Esophagus muscularis mucosa (tissue), 4 donors: ENCODE measurements around the gene KIF18B. TPM values are rescaled to one million over a fixed set of nuclear protein-coding genes. Genes with fewer than 3 reads are reported as not detected.

Source experiments
- DNase-seq: peaks from one replicate; pipeline ENCODE4 v3.0.0-alpha.2; 2017; ENCODE audit errors: extremely low spot score
- H3K27ac ChIP-seq, 4 donors: fragments of 200-600 bp; sonication (generic); replicated peaks in 1 of 4; 1 replicate in 3 of 4; 2 replicates in 1 of 4; pipeline ENCODE4 v1.5.1; 2016 to 2019; ENCODE audit warnings: mild to moderate bottlenecking in 1 of 4
- H3K27me3 ChIP-seq, 4 donors: fragments of 200-600 bp; sonication (generic); one replicate each; pipeline versions ENCODE4 v1.5.1 to v1.6.0; 2016 to 2019
- H3K36me3 ChIP-seq, 4 donors: fragments of 200-600 bp; sonication (generic); one replicate each; pipeline ENCODE4 v1.5.1; 2016 to 2019
- H3K4me1 ChIP-seq, 4 donors: fragments of 200-600 bp; sonication (generic); one replicate each; pipeline ENCODE4 v1.5.1; 2016 to 2019
- H3K4me3 ChIP-seq, 4 donors: fragments of 200-600 bp; sonication (generic); 1 replicate in 2 of 4; 2 replicates in 2 of 4; pipeline ENCODE4 v1.5.1; 2016 to 2019; ENCODE audit warnings: mild to moderate bottlenecking in 4 of 4, moderate library complexity in 1 of 4
- H3K9me3 ChIP-seq, 4 donors: fragments of 200-600 bp; sonication (generic); 1 replicate in 3 of 4; 2 replicates in 1 of 4; pipeline ENCODE4 v1.5.1; 2016 to 2019
- EP300 ChIP-seq: sonication (generic); formaldehyde crosslinking; IDR thresholded peaks from one replicate; pipeline ENCODE4 v1.6.1; 2017; ENCODE audit warnings: antibody characterized with exemption
- POLR2A ChIP-seq: fragments of 450-650 bp; IDR thresholded peaks from one replicate; pipeline ENCODE4 v1.6.1; 2017; ENCODE audit warnings: antibody characterized with exemption, moderate library complexity, mild to moderate bottlenecking, low read depth
- POLR2AphosphoS5 ChIP-seq, 2 donors: sonication (generic); formaldehyde crosslinking; IDR thresholded peaks; one replicate each; pipeline ENCODE4 v1.6.1; 2017; ENCODE audit warnings: antibody characterized with exemption in 2 of 2
- WGBS: methylation state at CpG from one replicate; pipeline ENCODE4 v1.1.5; 2018; 5-methylcytosine and 5-hydroxymethylcytosine counted together
- intact Hi-C: fragments of 100-400 bp; cut with DNase I; formaldehyde crosslinking; loops from one replicate; pipeline ENCODE4 v1.15.1; 2023
- total RNA-seq, 4 donors: library from RNA; depleted of rRNA; stranded (reverse); fragments of >200 nt; gene quantifications; one replicate each; pipeline versions ENCODE4 v1.1.0 to v1.2.1, GENCODE V29; 2016
- TF ChIP-seq, protein P1 (sequence below), 3 experiments: fragments of 200-600 bp in 2 of 3; fragments of 450-650 bp in 1 of 3; sonication (generic) in 2 of 3; IDR thresholded peaks; one replicate each; pipeline ENCODE4 v1.5.1; 2017 to 2019; ENCODE audit warnings: antibody characterized with exemption in 3 of 3, mild to moderate bottlenecking in 2 of 3, moderate library complexity in 1 of 3

The KIF18B gene
- total RNA-seq, 4 donors from 2014 or later, result 0.17 TPM; not detected in 3

DNA sequence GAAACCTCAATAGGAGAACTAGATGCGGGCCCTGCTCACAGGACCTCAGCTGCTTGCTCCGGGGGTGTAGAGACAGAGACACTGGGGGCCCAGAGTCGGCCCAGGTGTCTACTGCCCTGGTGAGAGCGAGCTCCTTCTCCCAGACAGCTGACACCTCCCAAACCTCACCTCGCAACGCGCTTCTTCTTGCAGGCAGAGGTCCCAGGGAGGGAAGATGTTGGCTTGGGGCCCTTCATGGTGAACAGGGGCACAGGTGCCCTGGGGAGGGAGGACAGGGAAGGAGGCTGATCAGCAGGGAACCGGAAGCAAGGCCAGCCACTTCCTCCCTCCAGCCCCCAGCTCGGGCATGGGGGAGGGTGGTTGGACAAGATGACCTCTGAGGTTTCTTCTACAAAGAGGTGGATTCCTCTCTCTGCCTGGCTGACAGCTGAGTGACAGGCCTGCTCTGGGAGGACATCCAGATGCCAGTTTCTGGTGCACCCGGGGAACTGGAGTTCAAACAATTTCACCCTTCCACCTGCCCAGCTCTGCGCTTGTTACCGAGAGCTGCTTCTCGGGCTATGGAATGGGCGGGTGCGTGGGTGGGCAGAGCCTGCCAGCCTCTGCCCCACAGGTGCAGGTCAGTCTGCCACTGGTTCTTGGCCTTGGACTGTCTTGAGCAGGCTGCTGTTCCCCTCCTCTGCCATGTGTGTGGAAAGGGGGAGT is 20.6 kb downstream of the KIF18B start:
- H3K36me3 ChIP-seq, result no peaks in the 10 kb centered on the region
- 89% methylated on average over 15 of the region's 15 CpGs for WGBS
- intact Hi-C loops, result no loop called here
- no peak overlapping the region for H3K4me3 ChIP-seq
- no peak for TF ChIP-seq POLR2AphosphoS5 (IDR thresholded peaks at IDR 0.05)
- TF ChIP-seq POLR2A, result no peak
- TF ChIP-seq EP300, result no peak
- TF ChIP-seq, protein P1, sequence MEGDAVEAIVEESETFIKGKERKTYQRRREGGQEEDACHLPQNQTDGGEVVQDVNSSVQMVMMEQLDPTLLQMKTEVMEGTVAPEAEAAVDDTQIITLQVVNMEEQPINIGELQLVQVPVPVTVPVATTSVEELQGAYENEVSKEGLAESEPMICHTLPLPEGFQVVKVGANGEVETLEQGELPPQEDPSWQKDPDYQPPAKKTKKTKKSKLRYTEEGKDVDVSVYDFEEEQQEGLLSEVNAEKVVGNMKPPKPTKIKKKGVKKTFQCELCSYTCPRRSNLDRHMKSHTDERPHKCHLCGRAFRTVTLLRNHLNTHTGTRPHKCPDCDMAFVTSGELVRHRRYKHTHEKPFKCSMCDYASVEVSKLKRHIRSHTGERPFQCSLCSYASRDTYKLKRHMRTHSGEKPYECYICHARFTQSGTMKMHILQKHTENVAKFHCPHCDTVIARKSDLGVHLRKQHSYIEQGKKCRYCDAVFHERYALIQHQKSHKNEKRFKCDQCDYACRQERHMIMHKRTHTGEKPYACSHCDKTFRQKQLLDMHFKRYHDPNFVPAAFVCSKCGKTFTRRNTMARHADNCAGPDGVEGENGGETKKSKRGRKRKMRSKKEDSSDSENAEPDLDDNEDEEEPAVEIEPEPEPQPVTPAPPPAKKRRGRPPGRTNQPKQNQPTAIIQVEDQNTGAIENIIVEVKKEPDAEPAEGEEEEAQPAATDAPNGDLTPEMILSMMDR (IDR thresholded peaks at IDR 0.05), result no peak
- H3K27ac ChIP-seq, result no peak overlapping the region
- no peak for DNase-seq
- no peaks in the 10 kb centered on the region for H3K27me3 ChIP-seq
- H3K4me1 ChIP-seq, result peaks cover 0 to 3% (median 0%) of the 10 kb centered on the region in 4 donors
- no peaks in the 10 kb centered on the region for H3K9me3 ChIP-seq

DNA sequence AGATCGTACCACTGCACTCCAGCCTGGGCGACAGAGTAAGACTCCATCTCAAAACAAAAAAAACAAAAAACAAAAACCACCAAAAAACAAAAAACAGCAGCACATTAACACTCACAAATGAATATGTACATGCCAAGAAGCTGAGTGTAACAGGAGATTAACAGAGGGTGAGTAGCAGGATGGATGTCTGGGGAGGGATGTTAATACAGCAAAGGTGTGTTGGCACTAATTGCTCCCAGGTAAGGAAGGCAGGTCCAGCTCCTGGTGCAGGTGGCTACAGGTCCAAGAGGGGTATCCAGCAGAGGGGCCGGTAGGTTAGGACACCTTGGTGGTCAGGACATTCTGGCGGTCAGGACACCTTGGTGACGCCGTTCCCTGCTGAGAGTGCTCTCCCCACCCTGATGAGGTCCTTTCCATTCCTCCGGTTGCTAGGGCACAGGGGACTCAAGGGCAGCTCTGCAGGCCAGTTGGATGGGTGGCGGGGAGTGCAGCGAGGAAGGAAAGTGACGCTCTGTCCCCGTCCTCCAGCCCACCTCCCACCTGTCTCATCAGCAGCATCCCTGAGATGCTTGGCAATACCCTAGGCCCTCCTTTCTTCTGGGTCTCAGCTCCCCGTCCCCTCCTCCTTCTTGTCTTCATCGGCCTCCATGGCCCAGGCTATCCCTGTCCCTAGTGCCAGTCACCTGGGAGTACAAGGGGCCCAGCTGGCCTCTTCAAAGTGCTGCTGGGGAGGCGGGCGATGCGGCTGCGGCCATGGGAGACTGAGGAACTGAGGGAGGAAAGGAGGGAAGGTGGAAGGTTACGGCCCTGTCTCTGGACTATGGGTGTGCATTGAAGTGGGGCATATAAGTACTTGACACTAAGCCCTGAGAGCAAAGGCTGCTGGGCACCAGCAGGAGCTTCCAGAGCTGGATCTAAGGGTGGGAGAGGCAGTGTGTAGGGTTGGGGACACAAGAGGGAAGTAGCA is 21.6 kb downstream of the KIF18B start:
- Histone ChIP-seq H3K4me1 (peaks cover 0 to 11% (median 0%) of the 10 kb centered on the region in 4 donors), H3K4me3 (no peak overlapping the region), H3K27me3 (no peaks in the 10 kb centered on the region), H3K36me3 (no peaks in the 10 kb centered on the region), H3K27ac (no peak overlapping the region), H3K9me3 (no peaks in the 10 kb centered on the region)
- intact Hi-C loops, result no loop called here
- TF ChIP-seq EP300 (no peak), POLR2AphosphoS5 (IDR thresholded peaks at IDR 0.05) (no peak)
- WGBS, result 90% methylated on average over 18 of the region's 18 CpGs
- no peak for DNase-seq

DNA sequence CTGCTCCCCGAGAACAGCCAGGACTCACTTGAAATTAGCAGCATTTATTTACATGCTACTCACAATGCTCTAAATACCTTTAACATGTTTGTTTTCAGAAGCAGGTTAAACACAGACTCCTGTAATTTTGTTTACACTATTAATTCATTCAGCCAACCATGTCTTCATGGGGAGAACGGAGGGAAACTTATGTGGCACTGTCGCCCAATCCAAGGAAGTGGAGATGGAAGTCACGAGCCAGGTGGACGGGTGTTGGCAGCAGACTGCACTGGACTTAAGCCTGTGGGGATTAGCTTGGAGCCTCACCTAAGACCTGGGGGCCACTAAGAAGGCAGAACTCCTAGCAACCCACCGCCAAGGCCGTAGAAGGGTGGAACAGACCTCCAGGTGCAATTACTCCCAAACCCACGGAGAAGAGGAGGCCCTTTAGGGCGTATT is 23.4 kb downstream of the KIF18B start:
- no peak overlapping the region for H3K4me3 ChIP-seq
- no peaks in the 10 kb centered on the region for H3K27me3 ChIP-seq
- H3K36me3 ChIP-seq, result no peaks in the 10 kb centered on the region
- H3K4me1 ChIP-seq, result peaks cover 6 to 15% (median 11%) of the 10 kb centered on the region in 4 donors
- DNase-seq, result no peak
- intact Hi-C loops, result loop anchor here (5.0 kb wide), 1 partner anchor 208 kb away; the partner anchor contains the start of gene PLCD3
- WGBS, result 90% methylated on average over 9 of the region's 9 CpGs
- TF ChIP-seq POLR2A, result no peak
- no peak for TF ChIP-seq EP300
- TF ChIP-seq POLR2AphosphoS5 (IDR thresholded peaks at IDR 0.05), result no peak
- TF ChIP-seq, protein P1 (IDR thresholded peaks at IDR 0.05), result no peak
- H3K9me3 ChIP-seq, result no peaks in the 10 kb centered on the region
- H3K27ac ChIP-seq, result no peak overlapping the region

DNA sequence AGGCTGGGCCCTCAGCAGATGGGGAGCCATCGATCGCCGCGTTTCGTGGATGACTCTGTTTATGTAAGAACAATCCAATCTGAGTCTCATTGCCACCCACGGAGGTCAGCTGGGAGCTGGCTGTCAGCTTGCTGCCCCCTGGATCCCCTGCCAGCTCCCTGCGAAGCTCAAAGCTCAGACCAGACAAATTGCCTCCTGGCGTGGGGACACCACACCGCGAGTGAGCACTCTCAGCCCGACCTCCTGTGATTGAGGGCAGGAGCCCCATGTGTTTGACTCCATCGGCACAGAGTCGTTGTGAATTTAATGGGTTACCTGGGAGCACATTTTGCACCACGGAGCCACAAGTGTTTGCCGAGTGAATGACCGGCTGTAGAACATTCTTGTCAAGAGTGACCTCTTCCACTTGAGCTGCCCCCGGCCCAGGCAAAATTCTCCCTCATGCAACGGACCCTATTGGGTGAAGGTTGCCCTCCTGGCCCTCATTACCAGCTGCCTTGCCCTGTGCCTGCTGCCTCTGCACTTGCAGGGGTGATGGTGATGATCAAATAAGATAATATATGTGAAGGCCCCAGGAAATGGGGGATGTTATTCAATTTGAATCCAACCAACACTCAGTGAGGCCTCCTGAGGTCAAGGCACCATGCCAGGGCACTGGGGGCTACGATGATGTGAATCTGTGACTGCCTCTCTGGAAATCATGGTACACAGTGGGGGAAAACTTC is 24.7 kb downstream of the KIF18B start:
- no peaks in the 10 kb centered on the region for H3K27me3 ChIP-seq
- WGBS, result 88% methylated on average over 15 of the region's 19 CpGs
- intact Hi-C loops, result loop anchor here (5.0 kb wide), 1 partner anchor 209 kb away; the partner anchor contains the start of gene PLCD3
- H3K27ac ChIP-seq, result no peak overlapping the region
- H3K4me1 ChIP-seq, result peaks cover 6 to 15% (median 12%) of the 10 kb centered on the region in 4 donors
- no peaks in the 10 kb centered on the region for H3K9me3 ChIP-seq
- no peaks in the 10 kb centered on the region for H3K36me3 ChIP-seq
- TF ChIP-seq, protein P1 (IDR thresholded peaks at IDR 0.05), result no peak
- no peak for TF ChIP-seq EP300
- no peak for TF ChIP-seq POLR2AphosphoS5 (IDR thresholded peaks at IDR 0.05)
- TF ChIP-seq POLR2A, result no peak
- DNase-seq, result no peak
- no peak overlapping the region for H3K4me3 ChIP-seq
